Measurements from ENCODE around the gene ORMDL2. TPM values are rescaled to one million over a fixed set of nuclear protein-coding genes. Genes with fewer than 3 reads are reported as not detected.

Gene ORMDL2
- total and polyA plus RNA-seq, 2 donors (not counting 3 experiments of a cell fraction or from before 2014, with no cell fraction given), result 55.0 to 70.4 TPM

- H3K36me3 ChIP-seq (ENCODE audit: control insufficient read depth in 2 of 2, extremely low read depth in 1 of 2, insufficient read depth in 2 of 2, low read length in 2 of 2), result no peaks in the 10 kb centered on the region
- H3K9ac ChIP-seq (replicated peaks; ENCODE audit: extremely low read depth, insufficient read depth, low read length), result no peak overlapping the region
- POLR2A ChIA-PET, result no interaction called here
- no peaks in the 10 kb centered on the region for H4K20me1 ChIP-seq (replicated peaks; ENCODE audit: control insufficient read depth, extremely low read depth, insufficient read depth, low read length)
- DNase-seq (ENCODE audit: low read depth, low spot score), result no peak
- dilution Hi-C loops (cut with MboI; ENCODE audit: extremely low pct_ligation_motif_present, low sequenced_read_pairs), result no loop called here
- TF ChIP-seq GATA2 (IDR thresholded peaks at IDR 0.05; ENCODE audit: insufficient read depth, insufficient read length, low read depth, low read length), result no peak
- no peaks in the 10 kb centered on the region for H3K9me3 ChIP-seq (replicated peaks; ENCODE audit: control insufficient read depth, insufficient read depth, low read length)
- no peaks in the 10 kb centered on the region for H3K79me2 ChIP-seq (ENCODE audit: control insufficient read depth, insufficient read depth, low read length)
- H3K4me1 ChIP-seq (ENCODE audit: control insufficient read depth, extremely low read depth, insufficient read depth, low read length), result peaks cover 13% of the 10 kb centered on the region
- no peaks in the 10 kb centered on the region for H3K9me1 ChIP-seq (replicated peaks; ENCODE audit: control insufficient read depth, extremely low read depth, insufficient read depth, low read length)
- no peak overlapping the region for H3K27ac ChIP-seq (ENCODE audit: insufficient read depth, low read depth, low read length)
- CTCF ChIA-PET, result interaction anchor here (1.2 kb wide), 1 partner anchor 9 kb away, joined by 4 read pairs; no protein-coding TSS in a partner anchor
- BruUV-seq (replicated peaks), result no TSS peak
- no peak for FAIRE-seq
- no peak overlapping the region for H3K4me3 ChIP-seq (replicated peaks in 1 of 3; ENCODE audit: insufficient read depth in 1 of 3, low read depth in 1 of 3, low read length in 3 of 3)
- H3K27me3 ChIP-seq (ENCODE audit: control insufficient read depth in 2 of 2, insufficient read depth in 2 of 2, low read length in 2 of 2), result no peaks in the 10 kb centered on the region
- intact Hi-C loops (cut with micrococcal nuclease), result no loop called here
- no peak overlapping the region for H3K4me2 ChIP-seq (ENCODE audit: insufficient read depth, low read length)
- H2AFZ ChIP-seq (ENCODE audit: low read depth, low read length), result no peak overlapping the region
Measured at GRCh38 chr12:55850893-55851292, 33.1 kb downstream of the ORMDL2 start.

DNA sequence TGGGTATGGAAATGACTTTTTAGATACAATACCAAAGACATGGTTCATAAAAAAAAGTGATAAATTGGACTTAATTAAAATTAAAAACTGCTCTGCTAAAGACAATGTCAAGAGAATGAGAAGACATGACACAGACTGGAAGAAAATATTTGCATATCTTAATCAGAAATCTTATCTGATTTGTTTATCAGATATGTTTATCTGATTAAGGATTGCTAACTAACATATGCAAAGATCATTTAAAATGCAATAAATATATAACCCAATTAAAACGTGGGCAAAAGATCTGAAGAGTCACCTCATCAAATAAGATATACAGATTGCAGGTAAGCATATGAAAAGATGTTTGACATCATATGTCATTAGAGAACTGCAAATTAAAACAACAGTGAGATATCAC, 34.9 kb downstream of the ORMDL2 start:
- Histone ChIP-seq H3K9me1 (replicated peaks; ENCODE audit: control insufficient read depth, extremely low read depth, insufficient read depth, low read length) (no peaks in the 10 kb centered on the region), H3K36me3 (ENCODE audit: control insufficient read depth in 2 of 2, extremely low read depth in 1 of 2, insufficient read depth in 2 of 2, low read length in 2 of 2) (no peaks in the 10 kb centered on the region), H3K27ac (ENCODE audit: insufficient read depth, low read depth, low read length) (no peak overlapping the region), H3K9me3 (replicated peaks; ENCODE audit: control insufficient read depth, insufficient read depth, low read length) (no peaks in the 10 kb centered on the region), H3K4me2 (ENCODE audit: insufficient read depth, low read length) (no peak overlapping the region), H3K4me3 (replicated peaks in 1 of 3; ENCODE audit: insufficient read depth in 1 of 3, low read depth in 1 of 3, low read length in 3 of 3) (no peak overlapping the region), H3K9ac (replicated peaks; ENCODE audit: extremely low read depth, insufficient read depth, low read length) (no peak overlapping the region), H3K79me2 (ENCODE audit: control insufficient read depth, insufficient read depth, low read length) (no peaks in the 10 kb centered on the region), H4K20me1 (replicated peaks; ENCODE audit: control insufficient read depth, extremely low read depth, insufficient read depth, low read length) (no peaks in the 10 kb centered on the region), H3K27me3 (ENCODE audit: control insufficient read depth in 2 of 2, insufficient read depth in 2 of 2, low read length in 2 of 2) (no peaks in the 10 kb centered on the region), H3K4me1 (ENCODE audit: control insufficient read depth, extremely low read depth, insufficient read depth, low read length) (peaks cover 5% of the 10 kb centered on the region), H2AFZ (ENCODE audit: low read depth, low read length) (no peak overlapping the region)
- dilution Hi-C loops (cut with MboI; ENCODE audit: extremely low pct_ligation_motif_present, low sequenced_read_pairs) (no loop called here), intact Hi-C loops (cut with micrococcal nuclease) (no loop called here)
- no peak for TF ChIP-seq EZH2 (IDR thresholded peaks at IDR 0.05; ENCODE audit: borderline replicate concordance, low read depth, low read length, severe bottlenecking)
- no peak for TF ChIP-seq GATA2 (IDR thresholded peaks at IDR 0.05; ENCODE audit: insufficient read depth, insufficient read length, low read depth, low read length)
- TF ChIP-seq, protein P1, sequence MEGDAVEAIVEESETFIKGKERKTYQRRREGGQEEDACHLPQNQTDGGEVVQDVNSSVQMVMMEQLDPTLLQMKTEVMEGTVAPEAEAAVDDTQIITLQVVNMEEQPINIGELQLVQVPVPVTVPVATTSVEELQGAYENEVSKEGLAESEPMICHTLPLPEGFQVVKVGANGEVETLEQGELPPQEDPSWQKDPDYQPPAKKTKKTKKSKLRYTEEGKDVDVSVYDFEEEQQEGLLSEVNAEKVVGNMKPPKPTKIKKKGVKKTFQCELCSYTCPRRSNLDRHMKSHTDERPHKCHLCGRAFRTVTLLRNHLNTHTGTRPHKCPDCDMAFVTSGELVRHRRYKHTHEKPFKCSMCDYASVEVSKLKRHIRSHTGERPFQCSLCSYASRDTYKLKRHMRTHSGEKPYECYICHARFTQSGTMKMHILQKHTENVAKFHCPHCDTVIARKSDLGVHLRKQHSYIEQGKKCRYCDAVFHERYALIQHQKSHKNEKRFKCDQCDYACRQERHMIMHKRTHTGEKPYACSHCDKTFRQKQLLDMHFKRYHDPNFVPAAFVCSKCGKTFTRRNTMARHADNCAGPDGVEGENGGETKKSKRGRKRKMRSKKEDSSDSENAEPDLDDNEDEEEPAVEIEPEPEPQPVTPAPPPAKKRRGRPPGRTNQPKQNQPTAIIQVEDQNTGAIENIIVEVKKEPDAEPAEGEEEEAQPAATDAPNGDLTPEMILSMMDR (IDR thresholded peaks at IDR 0.05; ENCODE audit: extremely low read depth in 1 of 2, insufficient read depth in 1 of 2, low read depth in 1 of 2, low read length in 2 of 2), result no peak
- no peak for TF ChIP-seq POLR2A (IDR thresholded peaks at IDR 0.05; ENCODE audit: low read depth, low read length)
- no peak for TF ChIP-seq JUN (IDR thresholded peaks at IDR 0.05; ENCODE audit: borderline replicate concordance, insufficient read depth, insufficient read length, low read depth)
- CTCF ChIA-PET, result no interaction called here
- no TSS peak for BruUV-seq (replicated peaks)
- POLR2A ChIA-PET, result no interaction called here
- FAIRE-seq, result no peak
- no peak for DNase-seq (ENCODE audit: low read depth, low spot score)
